Breast epithelium (tissue), 4 donors: ENCODE data around the gene PTDSS2. TPM values are rescaled to one million over a fixed set of nuclear protein-coding genes. Genes with fewer than 3 reads are reported as not detected.

ENCODE experiments used
- DNase-seq, 2 donors: peaks; one replicate each; pipeline ENCODE4 v3.0.0-alpha.2; 2019; ENCODE audit warnings: low spot score in 2 of 2
- H3K27ac ChIP-seq, 2 donors: fragments of 200-600 bp; sonication (generic) in 1 of 2; one replicate each; pipeline ENCODE4 v1.5.1; 2016 to 2019; ENCODE audit warnings: mild to moderate bottlenecking in 1 of 2
- H3K27me3 ChIP-seq, 2 donors: fragments of 200-600 bp; sonication (generic) in 1 of 2; one replicate each; pipeline versions ENCODE4 v1.5.1 to v1.6.0; 2017 to 2019; ENCODE audit warnings: control low read depth in 1 of 2, mild to moderate bottlenecking in 1 of 2
- H3K36me3 ChIP-seq: fragments of 200-600 bp; one replicate; pipeline ENCODE4 v1.5.1; 2019
- H3K4me1 ChIP-seq, 2 donors: fragments of 200-600 bp; sonication (generic); one replicate each; pipeline ENCODE4 v1.5.1; 2016 to 2019; ENCODE audit warnings: control low read depth in 1 of 2
- H3K4me3 ChIP-seq, 3 donors: fragments of 200-600 bp; sonication (generic); 1 replicate in 2 of 3; 2 replicates in 1 of 3; pipeline ENCODE4 v1.5.1; 2016 to 2019; ENCODE audit warnings: mild to moderate bottlenecking in 3 of 3, moderate library complexity in 2 of 3
- H3K9me3 ChIP-seq, 2 donors: fragments of 200-600 bp; sonication (generic) in 1 of 2; one replicate each; pipeline ENCODE4 v1.5.1; 2016 to 2019; ENCODE audit warnings: control low read depth in 1 of 2
- CTCF ChIP-seq, 3 donors: fragments of 450-650 bp; IDR thresholded peaks; one replicate each; pipeline ENCODE4 v1.5.1; 2016 to 2017; ENCODE audit warnings: antibody characterized with exemption in 3 of 3, mild to moderate bottlenecking in 3 of 3, moderate library complexity in 3 of 3
- POLR2A ChIP-seq: fragments of 450-650 bp; IDR thresholded peaks from one replicate; pipeline ENCODE4 v1.6.1; 2016; ENCODE audit warnings: antibody characterized with exemption, mild to moderate bottlenecking, moderate library complexity
- POLR2AphosphoS5 ChIP-seq, 3 donors: sonication (generic); formaldehyde crosslinking; IDR thresholded peaks; one replicate each; pipeline ENCODE4 v1.6.1; 2017; ENCODE audit warnings: antibody characterized with exemption in 3 of 3
- intact Hi-C: fragments of 100-400 bp; cut with DNase I; formaldehyde crosslinking; loops from one replicate; pipeline ENCODE4 v1.15.1; 2023; ENCODE audit warnings: low total_unique reads
- total RNA-seq, 3 donors: library from RNA; depleted of rRNA; stranded (reverse); fragments of >200 nt; gene quantifications; one replicate each; pipeline ENCODE4 v1.1.0, GENCODE V29; 2016

PTDSS2 gene
- total RNA-seq, 3 donors from 2014 or later, result 23.8 to 53.7 (median 33.1) TPM

- Histone ChIP-seq H3K4me1 (peaks cover 8 to 18% of the 10 kb centered on the region in 2 donors), H3K4me3 (peak within 1 kb of the TSS; percentile 30 to 84 (median 74))
- intact Hi-C loops, result no loop called here
Measured at GRCh38 chr11:536841-537621, 87.0 kb downstream of the PTDSS2 start, which contains the start of gene LRRC56. Gene LRRC56, plus strand, starts transcription at chr11:537527. Its CDS starts 3,158 bp downstream, at chr11:540685.

GRCh38 chr11:537622-538430, 87.7 kb downstream of the PTDSS2 start:
- Histone ChIP-seq H3K27ac (peak overlapping the region; percentile 3 to 75), H3K4me1 (peaks cover 8 to 16% of the 10 kb centered on the region in 2 donors), H3K27me3 (no peaks in the 10 kb centered on the region), H3K9me3 (no peaks in the 10 kb centered on the region), H3K36me3 (no peaks in the 10 kb centered on the region), H3K4me3 (peak overlapping the region; percentile 30 to 84 (median 74))
- no peak for DNase-seq
- intact Hi-C loops, result no loop called here
- TF ChIP-seq POLR2AphosphoS5 (IDR thresholded peaks at IDR 0.05) (no peak), CTCF (IDR thresholded peaks at IDR 0.05) (no peak), POLR2A (no peak)

More at GRCh38 chr11:536841-537621, 87.0 kb downstream of the PTDSS2 start, which contains the start of gene LRRC56:
- Histone ChIP-seq H3K36me3 (no peaks in the 10 kb centered on the region), H3K27ac (peak within 1 kb of the TSS; percentile 56 to 75), H3K27me3 (no peaks in the 10 kb centered on the region), H3K9me3 (no peaks in the 10 kb centered on the region)
- TF ChIP-seq POLR2A (no peak), CTCF (IDR thresholded peaks at IDR 0.05) (no peak), POLR2AphosphoS5 (IDR thresholded peaks at IDR 0.05) (peak; percentile 12 to 51 (median 34))
- DNase-seq, result peak; percentile 83 to 85

GRCh38 chr11:538431-539051, 88.5 kb downstream of the PTDSS2 start:
- no peaks in the 10 kb centered on the region for H3K27me3 ChIP-seq
- no peaks in the 10 kb centered on the region for H3K9me3 ChIP-seq
- no peaks in the 10 kb centered on the region for H3K36me3 ChIP-seq
- H3K27ac ChIP-seq, result no peak overlapping the region
- DNase-seq, result no peak
- peaks cover 8 to 9% of the 10 kb centered on the region in 2 donors for H3K4me1 ChIP-seq
- TF ChIP-seq CTCF (IDR thresholded peaks at IDR 0.05), result no peak
- TF ChIP-seq POLR2A, result no peak
- TF ChIP-seq POLR2AphosphoS5 (IDR thresholded peaks at IDR 0.05), result no peak
- intact Hi-C loops, result no loop called here
- no peak overlapping the region for H3K4me3 ChIP-seq

GRCh38 chr11:539971-540481, 89.9 kb downstream of the PTDSS2 start:
- intact Hi-C loops, result no loop called here

More at GRCh38 chr11:539971-540481, 89.9 kb downstream of the PTDSS2 start:
- no peak for DNase-seq
- TF ChIP-seq POLR2AphosphoS5 (IDR thresholded peaks at IDR 0.05) (no peak), POLR2A (no peak), CTCF (IDR thresholded peaks at IDR 0.05) (no peak)
- Histone ChIP-seq H3K27me3 (no peaks in the 10 kb centered on the region), H3K4me1 (peaks cover 0 to 3% of the 10 kb centered on the region in 2 donors), H3K36me3 (no peaks in the 10 kb centered on the region), H3K27ac (no peak overlapping the region), H3K9me3 (no peaks in the 10 kb centered on the region), H3K4me3 (no peak overlapping the region)

Other genes with a start within 250 kb of the PTDSS2 start
- 10 to 100 TPM; 25.6 to 30.4 (median 28.5) TPM for gene BET1L, start 242.9 kb upstream of the PTDSS2 start, total RNA-seq
- 10 to 100 TPM; 76.5 to 90.8 (median 77.0) TPM for gene RIC8A, start 242.6 kb upstream of the PTDSS2 start, total RNA-seq
- gene SIRT3, start 213.9 kb upstream of the PTDSS2 start, total RNA-seq, result 10 to 100 TPM; 17.3 to 21.4 (median 19.3) TPM
- gene PSMD13, start 213.3 kb upstream of the PTDSS2 start, total RNA-seq, result 100 to 1,000 TPM in 2 of 3 donors, 10 to 100 TPM in 1; 96.0 to 114 (median 106) TPM
- gene NLRP6, start 171.9 kb upstream of the PTDSS2 start, total RNA-seq, result 1 to 10 TPM in 2 of 3 donors, under 1 TPM in 1; 0.59 to 3.7 (median 2.0) TPM
- gene PGGHG, start 161.2 kb upstream of the PTDSS2 start, total RNA-seq, result 10 to 100 TPM; 13.0 to 63.9 (median 37.3) TPM
- not detected for gene IFITM5, start 150.8 kb upstream of the PTDSS2 start, total RNA-seq
- gene IFITM2, start 142.5 kb upstream of the PTDSS2 start, total RNA-seq, result 100 to 1,000 TPM in 2 of 3 donors, 10 to 100 TPM in 1; 81.4 to 404 (median 129) TPM
- 100 to 1,000 TPM; 129 to 321 (median 142) TPM for gene IFITM1, start 136.2 kb upstream of the PTDSS2 start, total RNA-seq
- gene IFITM3, start 129.4 kb upstream of the PTDSS2 start, total RNA-seq, result 100 to 1,000 TPM; 158 to 361 (median 195) TPM
- 10 to 100 TPM in 1 of 3 donors, 1 to 10 TPM in 1, under 1 TPM in 1; 0.48 to 11.3 (median 8.2) TPM for gene B4GALNT4, start 80.8 kb upstream of the PTDSS2 start, total RNA-seq
- 10 to 100 TPM in 2 of 3 donors, under 1 TPM in 1; 0.32 to 60.9 (median 36.7) TPM for gene PKP3, start 56.1 kb upstream of the PTDSS2 start, total RNA-seq
- gene SIGIRR, start 35.3 kb upstream of the PTDSS2 start, total RNA-seq, result 10 to 100 TPM; 37.3 to 49.8 (median 46.5) TPM
- gene ANO9, start 8.3 kb upstream of the PTDSS2 start, total RNA-seq, result 10 to 100 TPM in 1 of 3 donors, 1 to 10 TPM in 1, under 1 TPM in 1; 0.32 to 14.2 (median 9.8) TPM
- gene RNH1, start 57.0 kb downstream of the PTDSS2 start, total RNA-seq, result 100 to 1,000 TPM; 139 to 249 (median 209) TPM
- 10 to 100 TPM; 33.2 to 50.1 (median 33.4) TPM for gene HRAS, start 85.3 kb downstream of the PTDSS2 start, total RNA-seq
- 1 to 10 TPM in 2 of 3 donors, under 1 TPM in 1; 0.16 to 1.6 (median 1.3) TPM for gene LRRC56, start 87.2 kb downstream of the PTDSS2 start, total RNA-seq
- 1 to 10 TPM; 2.6 to 6.1 (median 5.2) TPM for gene LMNTD2, start 110.5 kb downstream of the PTDSS2 start, total RNA-seq
- gene RASSF7, start 110.7 kb downstream of the PTDSS2 start, total RNA-seq, result 10 to 100 TPM in 2 of 3 donors, 1 to 10 TPM in 1; 7.5 to 58.5 (median 33.1) TPM
- gene PHRF1, start 126.2 kb downstream of the PTDSS2 start, total RNA-seq, result 10 to 100 TPM; 18.6 to 22.1 (median 21.3) TPM
- gene IRF7, start 165.7 kb downstream of the PTDSS2 start, total RNA-seq, result 10 to 100 TPM; 13.3 to 29.9 (median 27.9) TPM
- 1 to 10 TPM in 1 of 3 donors, not detected in 2; 6.2 TPM for gene CDHR5, start 174.7 kb downstream of the PTDSS2 start, total RNA-seq
- not detected for gene SCT, start 176.9 kb downstream of the PTDSS2 start, total RNA-seq
- under 1 TPM in 1 of 3 donors, not detected in 2; 0.29 TPM for gene DRD4, start 187.0 kb downstream of the PTDSS2 start, total RNA-seq
- gene DEAF1, start 244.9 kb downstream of the PTDSS2 start, total RNA-seq, result 10 to 100 TPM; 25.3 to 42.6 (median 39.8) TPM
- 10 to 100 TPM; 25.9 to 51.8 (median 29.1) TPM for gene TMEM80, start 245.5 kb downstream of the PTDSS2 start, total RNA-seq